Adrenal gland (tissue), 12 donors: ENCODE data around the gene DLGAP1. TPM values are rescaled to one million over a fixed set of nuclear protein-coding genes. Genes with fewer than 3 reads are reported as not detected.

Experiments used
- DNase-seq, 7 donors: peaks; one replicate each; pipeline ENCODE4 v3.0.0-alpha.2; 2019 to 2020
- H3K27ac ChIP-seq, 5 donors: fragments of 200-600 bp; sonication (generic) in 4 of 5; 1 replicate in 3 of 5; 2 replicates in 2 of 5; pipeline versions ENCODE4 v1.5.1 to v1.8.0; 2016 to 2020; ENCODE audit warnings: mild to moderate bottlenecking in 1 of 5
- H3K27me3 ChIP-seq: fragments of 200-600 bp; 2 replicates; pipeline ENCODE4 v1.8.0; 2021
- H3K36me3 ChIP-seq, 2 donors: fragments of 200-600 bp; replicated peaks in 1 of 2; 1 replicate in 1 of 2; 2 replicates in 1 of 2; pipeline versions ENCODE4 v1.5.1 to v1.8.0; 2018 to 2022
- H3K4me1 ChIP-seq, 2 donors: fragments of 200-600 bp; replicated peaks in 1 of 2; 1 replicate in 1 of 2; 2 replicates in 1 of 2; pipeline versions ENCODE4 v1.5.1 to v1.8.0; 2018 to 2021
- H3K4me3 ChIP-seq, 4 donors: fragments of 200-600 bp; sonication (generic) in 3 of 4; one replicate each; pipeline ENCODE4 v1.5.1; 2016 to 2018
- H3K9me3 ChIP-seq, 3 donors: fragments of 200-600 bp; sonication (generic) in 1 of 3; replicated peaks in 1 of 3; 1 replicate in 2 of 3; 2 replicates in 1 of 3; pipeline versions ENCODE4 v1.5.1 to v1.8.0; 2016 to 2021
- POLR2A ChIP-seq, 2 donors: fragments of 450-650 bp; IDR thresholded peaks; one replicate each; pipeline ENCODE4 v1.6.1; 2017; ENCODE audit warnings: antibody characterized with exemption in 2 of 2, mild to moderate bottlenecking in 2 of 2, moderate library complexity in 1 of 2
- WGBS, 4 donors: extraction: QIAGEN DNeasy Blood & Tissue Kit in 2 of 4; methylation state at CpG; one replicate each; pipeline versions ENCODE4 v1.1.5 to v1.1.7; 2013 to 2017; 5-methylcytosine and 5-hydroxymethylcytosine counted together
- intact Hi-C, 2 donors: fragments of 100-400 bp; cut with DNase I; formaldehyde crosslinking; loops; one replicate each; pipeline versions ENCODE4 v1.14.1 to v1.15.0; 2022 to 2023
- polyA plus RNA-seq, 3 donors: library from polyadenylated mRNA; stranded (reverse); fragments of 200-250 nt in 2 of 3; fragments of 350-450 nt in 1 of 3; fragmentation: Illumina TruSeq in 1 of 3; extraction: RNeasy Lipid Tissue Mini Kit (QIAGEN cat#74804) in 1 of 3; gene quantifications; one replicate each; pipeline ENCODE4 v1.2.3, GENCODE V29; 2013 to 2014
- total RNA-seq, 9 donors: library from RNA; depleted of rRNA in 4 of 9; stranded (reverse); fragments of >200 nt in 4 of 9; fragments of 120-200 nt in 1 of 9; fragmentation: NEBNext Ultra II Directional in 1 of 9; extraction: Animal tissue kit (Norgen Biotek cat#: 25700) in 1 of 9; gene quantifications; one replicate each; pipeline versions ENCODE4 v1.1.0 to v1.2.4, GENCODE V29; 2013 to 2023
- TF ChIP-seq, protein P1 (sequence below), 6 experiments: fragments of 450-650 bp in 4 of 6; fragments of 200-600 bp in 2 of 6; sonication (generic) in 1 of 6; IDR thresholded peaks; 1 replicate in 5 of 6; 2 replicates in 1 of 6; pipeline versions ENCODE4 v1.5.1 to v1.8.0; 2016 to 2021; ENCODE audit warnings: antibody characterized with exemption in 6 of 6, mild to moderate bottlenecking in 2 of 6, moderate library complexity in 1 of 6
- donor health status: healthy with polysubstance abuse.
- donor health status: Bipolar disorder and iron deficiency.
- donor health status: DM: yes; HTN: yes; CAD: no.
- donor health status: DM: no; HTN: no; CAD: no.
- donor health status: DM: no; HTN: no; CAD: no.
- donor health status: DM: yes; HTN: yes; CAD: no.

Gene DLGAP1
- total and polyA plus RNA-seq, 12 donors = 1.7 to 30.9 (median 12.9) TPM

DNA sequence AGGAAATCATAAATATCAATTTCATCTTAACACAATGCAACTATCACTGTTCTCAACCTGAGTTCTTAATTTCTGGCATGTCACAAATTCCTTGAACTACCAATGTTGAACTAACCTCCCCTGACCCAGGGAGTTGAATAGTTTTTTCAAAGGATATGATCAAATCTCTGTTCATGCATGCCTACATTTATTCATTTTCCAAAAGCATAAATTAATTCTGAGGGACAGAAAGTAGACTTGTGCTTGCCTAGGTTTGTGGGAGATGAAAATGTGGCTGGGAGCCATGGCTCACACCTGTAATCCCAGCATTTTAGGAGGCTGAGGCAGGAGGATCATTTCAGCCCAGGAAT is 829.4 kb downstream of the DLGAP1 start:
- intact Hi-C loops = no loop called here
- peak overlapping the region in 3 of 5 donors; percentile 51 to 96 (median 87) for H3K27ac ChIP-seq

DNA sequence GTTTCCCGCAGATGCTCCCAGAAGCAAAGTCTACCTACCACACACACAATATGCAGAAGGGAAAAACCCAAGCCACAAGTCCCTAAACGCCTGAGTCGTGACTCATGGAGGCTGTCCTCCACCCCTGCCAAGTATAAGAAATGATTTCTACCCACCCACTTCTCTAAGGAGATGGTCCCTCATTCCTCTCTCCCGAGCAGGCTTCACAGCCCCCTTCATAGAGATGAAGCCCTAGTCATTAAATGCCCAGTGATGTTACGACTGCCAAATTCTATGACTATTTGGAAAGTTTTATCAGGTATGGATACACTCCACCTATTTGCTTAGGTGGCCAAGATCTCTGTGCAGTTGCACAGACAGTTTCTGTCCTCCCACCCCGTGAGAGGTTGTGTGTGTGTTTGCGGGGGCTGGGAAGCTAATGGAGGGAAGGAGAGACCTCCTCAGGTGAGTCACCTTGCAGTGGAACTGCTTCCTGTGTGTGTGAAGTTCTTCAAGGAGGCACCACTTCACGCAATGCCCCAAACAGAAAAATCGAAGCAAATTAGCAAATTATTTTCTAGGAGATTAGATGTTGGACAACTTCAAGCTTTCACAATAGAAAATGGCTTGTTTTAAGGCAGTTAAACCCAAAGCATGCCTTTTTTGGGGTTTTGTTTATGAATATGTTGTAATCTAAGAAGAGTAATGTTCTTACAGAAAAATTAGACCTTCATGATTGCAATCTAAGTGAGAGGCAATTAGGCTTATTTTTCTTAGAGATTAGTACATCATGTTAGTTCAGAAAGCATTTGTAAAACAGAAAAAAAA is 830.0 kb downstream of the DLGAP1 start:
- peaks cover 9 to 33% of the 10 kb centered on the region in 2 donors for H3K4me1 ChIP-seq
- DNase-seq = peak in 5 of 7 donors; percentile 54 to 69 (median 66)
- H3K9me3 ChIP-seq = no peaks in the 10 kb centered on the region
- peak overlapping the region; percentile 51 to 96 (median 71) for H3K27ac ChIP-seq
- no peaks in the 10 kb centered on the region for H3K27me3 ChIP-seq
- TF ChIP-seq, protein P1, sequence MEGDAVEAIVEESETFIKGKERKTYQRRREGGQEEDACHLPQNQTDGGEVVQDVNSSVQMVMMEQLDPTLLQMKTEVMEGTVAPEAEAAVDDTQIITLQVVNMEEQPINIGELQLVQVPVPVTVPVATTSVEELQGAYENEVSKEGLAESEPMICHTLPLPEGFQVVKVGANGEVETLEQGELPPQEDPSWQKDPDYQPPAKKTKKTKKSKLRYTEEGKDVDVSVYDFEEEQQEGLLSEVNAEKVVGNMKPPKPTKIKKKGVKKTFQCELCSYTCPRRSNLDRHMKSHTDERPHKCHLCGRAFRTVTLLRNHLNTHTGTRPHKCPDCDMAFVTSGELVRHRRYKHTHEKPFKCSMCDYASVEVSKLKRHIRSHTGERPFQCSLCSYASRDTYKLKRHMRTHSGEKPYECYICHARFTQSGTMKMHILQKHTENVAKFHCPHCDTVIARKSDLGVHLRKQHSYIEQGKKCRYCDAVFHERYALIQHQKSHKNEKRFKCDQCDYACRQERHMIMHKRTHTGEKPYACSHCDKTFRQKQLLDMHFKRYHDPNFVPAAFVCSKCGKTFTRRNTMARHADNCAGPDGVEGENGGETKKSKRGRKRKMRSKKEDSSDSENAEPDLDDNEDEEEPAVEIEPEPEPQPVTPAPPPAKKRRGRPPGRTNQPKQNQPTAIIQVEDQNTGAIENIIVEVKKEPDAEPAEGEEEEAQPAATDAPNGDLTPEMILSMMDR (IDR thresholded peaks at IDR 0.05) = no peak
- no peak for TF ChIP-seq POLR2A (IDR thresholded peaks at IDR 0.05)
- no peak overlapping the region for H3K4me3 ChIP-seq
- intact Hi-C loops = no loop called here
- no peaks in the 10 kb centered on the region for H3K36me3 ChIP-seq
- WGBS, 4 donors = 56 to 72% (median 58%) methylated on average over 9 of the region's 9 CpGs

More for the DNA sequence above, 829.4 kb downstream of the DLGAP1 start:
- Histone ChIP-seq H3K36me3 (no peaks in the 10 kb centered on the region), H3K27me3 (no peaks in the 10 kb centered on the region), H3K4me3 (no peak overlapping the region), H3K4me1 (peaks cover 9 to 33% of the 10 kb centered on the region in 2 donors), H3K9me3 (no peaks in the 10 kb centered on the region)
- no peak for TF ChIP-seq POLR2A (IDR thresholded peaks at IDR 0.05)
- TF ChIP-seq, protein P1 (IDR thresholded peaks at IDR 0.05) = no peak
- DNase-seq = no peak

- peak overlapping the region; percentile 51 to 96 (median 71) for H3K27ac ChIP-seq
- no peaks in the 10 kb centered on the region for H3K27me3 ChIP-seq
- no peak overlapping the region for H3K4me3 ChIP-seq
- H3K36me3 ChIP-seq = no peaks in the 10 kb centered on the region
- H3K4me1 ChIP-seq = peaks cover 9 to 33% of the 10 kb centered on the region in 2 donors
- intact Hi-C loops = no loop called here
- no peaks in the 10 kb centered on the region for H3K9me3 ChIP-seq
- no peak for TF ChIP-seq POLR2A (IDR thresholded peaks at IDR 0.05)
- TF ChIP-seq, protein P1 (IDR thresholded peaks at IDR 0.05) = no peak
- no peak for DNase-seq
- 52 to 75% (median 56%) methylated on average over 2 of the region's 2 CpGs for WGBS, 4 donors
Measured at GRCh38 chr18:3624546-3624934, 830.6 kb downstream of the DLGAP1 start.

DNA sequence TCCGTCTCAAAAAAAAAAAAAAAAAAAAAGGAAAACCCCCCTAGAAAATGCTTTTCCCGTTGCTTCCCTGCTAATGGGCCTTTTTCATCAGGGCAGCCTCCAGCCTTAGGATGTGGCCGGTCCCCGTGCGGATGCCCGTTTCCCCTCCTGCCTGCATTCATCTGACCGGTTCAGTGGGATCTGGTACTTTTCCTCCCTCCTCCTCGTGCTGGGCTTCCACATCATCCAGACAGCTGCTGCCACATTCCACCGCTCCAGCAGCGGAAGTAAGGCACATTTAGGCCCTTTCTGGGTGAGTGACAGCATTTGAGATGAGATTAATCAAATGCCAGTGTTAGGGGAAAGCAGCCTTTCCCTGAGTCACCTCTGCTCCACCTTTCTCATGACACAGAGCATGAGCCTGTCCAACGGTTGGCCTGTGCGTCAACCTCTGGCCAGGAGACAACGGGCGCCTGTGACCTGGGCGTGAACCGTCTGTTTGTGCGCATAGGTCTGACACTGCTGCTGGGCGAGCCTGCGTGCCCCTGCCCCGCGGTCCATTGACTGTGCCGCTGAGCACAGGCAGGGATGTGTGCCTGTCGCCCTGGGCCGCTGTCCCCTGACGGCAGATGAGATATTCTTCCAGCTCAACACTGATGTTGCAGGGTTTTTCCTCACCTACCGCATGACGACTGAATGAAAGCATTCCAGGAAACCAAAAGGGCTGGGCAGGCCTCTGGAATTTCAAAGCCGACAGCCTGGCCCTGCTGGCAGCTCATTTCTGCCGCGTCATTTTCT is 831.1 kb downstream of the DLGAP1 start:
- DNase-seq = peak; percentile 47 to 91 (median 81)
- intact Hi-C loops = no loop called here
- no peaks in the 10 kb centered on the region for H3K27me3 ChIP-seq
- WGBS, 4 donors = 44 to 59% (median 52%) methylated on average over 30 of the region's 30 CpGs
- H3K4me3 ChIP-seq = no peak overlapping the region
- peaks cover 9 to 33% of the 10 kb centered on the region in 2 donors for H3K4me1 ChIP-seq
- H3K27ac ChIP-seq = peak overlapping the region; percentile 51 to 96 (median 74)
- TF ChIP-seq, protein P1 (IDR thresholded peaks at IDR 0.05) = no peak
- TF ChIP-seq POLR2A (IDR thresholded peaks at IDR 0.05) = peak; percentile 22 to 38
- H3K36me3 ChIP-seq = no peaks in the 10 kb centered on the region
- H3K9me3 ChIP-seq = no peaks in the 10 kb centered on the region
